Liver (tissue), 3 donors: ENCODE results near the gene TSEN34.
"Not testable (repeated sequence)": the region's sequence is repeated elsewhere in the genome, so short reads cannot be mapped to it uniquely, and the experiment has no call there.

Source experiments
- EGR1 ChIP-seq, 2 donors: IDR thresholded peaks; 2 replicates each; pipeline ENCODE4 v1.6.1; 2016 to 2018; ENCODE audit warnings: antibody characterized with exemption in 2 of 2, low read depth in 2 of 2
- GABPA ChIP-seq, 2 donors: IDR thresholded peaks in 1 of 2; conservative IDR thresholded peaks in 1 of 2; 2 replicates each; pipeline ENCODE4 v1.6.1; 2016; ENCODE audit warnings: antibody characterized with exemption in 2 of 2, mild to moderate bottlenecking in 1 of 2, moderate library complexity in 1 of 2
- RAD21 ChIP-seq, 2 donors: IDR thresholded peaks; 2 replicates each; pipeline ENCODE4 v1.6.1; 2016; ENCODE audit warnings: antibody characterized with exemption in 2 of 2, mild to moderate bottlenecking in 2 of 2
- SP1 ChIP-seq: IDR thresholded peaks from 2 replicates; pipeline ENCODE4 v1.6.1; 2018; ENCODE audit warnings: antibody characterized with exemption, mild to moderate bottlenecking
- TF ChIP-seq, protein P1 (sequence below): fragments of 150-350 bp; IDR thresholded peaks from 2 replicates; pipeline ENCODE4 v1.5.1; 2017; ENCODE audit warnings: improper control_type of control experiment, low read depth, low read length; ENCODE audit not compliant: missing input control
- TF ChIP-seq, protein P2 (sequence below): IDR thresholded peaks from 2 replicates; pipeline ENCODE4 v1.6.1; 2016; ENCODE audit warnings: antibody characterized with exemption, mild to moderate bottlenecking
- TF ChIP-seq, protein P3 (sequence below): IDR thresholded peaks from 2 replicates; pipeline ENCODE4 v1.6.1; 2016; ENCODE audit warnings: antibody characterized with exemption
- donor health status: healthy.
- donor health status: healthy.

DNA sequence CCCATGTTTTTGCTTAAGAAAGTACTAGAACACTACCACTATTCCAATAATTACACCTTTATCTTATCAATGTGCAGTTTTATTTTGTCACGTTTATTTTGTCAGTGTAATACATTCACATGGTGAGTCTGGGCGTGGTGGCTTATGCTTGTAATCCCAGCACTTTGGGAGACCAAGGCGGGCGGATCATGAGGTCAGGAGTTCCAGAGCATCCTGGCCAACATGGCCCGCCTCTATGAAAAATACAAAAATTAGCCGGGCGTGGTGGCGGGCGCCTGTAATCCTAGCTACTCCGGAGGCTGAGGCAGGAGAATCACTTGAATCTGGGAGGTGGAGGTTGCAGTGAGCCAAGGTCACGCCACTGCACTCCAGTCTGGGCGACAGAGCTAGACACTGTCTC lies 3.4 kb downstream of the TSEN34 start:
- TF ChIP-seq, protein P1, sequence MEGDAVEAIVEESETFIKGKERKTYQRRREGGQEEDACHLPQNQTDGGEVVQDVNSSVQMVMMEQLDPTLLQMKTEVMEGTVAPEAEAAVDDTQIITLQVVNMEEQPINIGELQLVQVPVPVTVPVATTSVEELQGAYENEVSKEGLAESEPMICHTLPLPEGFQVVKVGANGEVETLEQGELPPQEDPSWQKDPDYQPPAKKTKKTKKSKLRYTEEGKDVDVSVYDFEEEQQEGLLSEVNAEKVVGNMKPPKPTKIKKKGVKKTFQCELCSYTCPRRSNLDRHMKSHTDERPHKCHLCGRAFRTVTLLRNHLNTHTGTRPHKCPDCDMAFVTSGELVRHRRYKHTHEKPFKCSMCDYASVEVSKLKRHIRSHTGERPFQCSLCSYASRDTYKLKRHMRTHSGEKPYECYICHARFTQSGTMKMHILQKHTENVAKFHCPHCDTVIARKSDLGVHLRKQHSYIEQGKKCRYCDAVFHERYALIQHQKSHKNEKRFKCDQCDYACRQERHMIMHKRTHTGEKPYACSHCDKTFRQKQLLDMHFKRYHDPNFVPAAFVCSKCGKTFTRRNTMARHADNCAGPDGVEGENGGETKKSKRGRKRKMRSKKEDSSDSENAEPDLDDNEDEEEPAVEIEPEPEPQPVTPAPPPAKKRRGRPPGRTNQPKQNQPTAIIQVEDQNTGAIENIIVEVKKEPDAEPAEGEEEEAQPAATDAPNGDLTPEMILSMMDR, result not testable (repeated sequence)
- TF ChIP-seq, protein P2, sequence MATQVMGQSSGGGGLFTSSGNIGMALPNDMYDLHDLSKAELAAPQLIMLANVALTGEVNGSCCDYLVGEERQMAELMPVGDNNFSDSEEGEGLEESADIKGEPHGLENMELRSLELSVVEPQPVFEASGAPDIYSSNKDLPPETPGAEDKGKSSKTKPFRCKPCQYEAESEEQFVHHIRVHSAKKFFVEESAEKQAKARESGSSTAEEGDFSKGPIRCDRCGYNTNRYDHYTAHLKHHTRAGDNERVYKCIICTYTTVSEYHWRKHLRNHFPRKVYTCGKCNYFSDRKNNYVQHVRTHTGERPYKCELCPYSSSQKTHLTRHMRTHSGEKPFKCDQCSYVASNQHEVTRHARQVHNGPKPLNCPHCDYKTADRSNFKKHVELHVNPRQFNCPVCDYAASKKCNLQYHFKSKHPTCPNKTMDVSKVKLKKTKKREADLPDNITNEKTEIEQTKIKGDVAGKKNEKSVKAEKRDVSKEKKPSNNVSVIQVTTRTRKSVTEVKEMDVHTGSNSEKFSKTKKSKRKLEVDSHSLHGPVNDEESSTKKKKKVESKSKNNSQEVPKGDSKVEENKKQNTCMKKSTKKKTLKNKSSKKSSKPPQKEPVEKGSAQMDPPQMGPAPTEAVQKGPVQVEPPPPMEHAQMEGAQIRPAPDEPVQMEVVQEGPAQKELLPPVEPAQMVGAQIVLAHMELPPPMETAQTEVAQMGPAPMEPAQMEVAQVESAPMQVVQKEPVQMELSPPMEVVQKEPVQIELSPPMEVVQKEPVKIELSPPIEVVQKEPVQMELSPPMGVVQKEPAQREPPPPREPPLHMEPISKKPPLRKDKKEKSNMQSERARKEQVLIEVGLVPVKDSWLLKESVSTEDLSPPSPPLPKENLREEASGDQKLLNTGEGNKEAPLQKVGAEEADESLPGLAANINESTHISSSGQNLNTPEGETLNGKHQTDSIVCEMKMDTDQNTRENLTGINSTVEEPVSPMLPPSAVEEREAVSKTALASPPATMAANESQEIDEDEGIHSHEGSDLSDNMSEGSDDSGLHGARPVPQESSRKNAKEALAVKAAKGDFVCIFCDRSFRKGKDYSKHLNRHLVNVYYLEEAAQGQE, result not testable (repeated sequence)
- TF ChIP-seq, protein P3, sequence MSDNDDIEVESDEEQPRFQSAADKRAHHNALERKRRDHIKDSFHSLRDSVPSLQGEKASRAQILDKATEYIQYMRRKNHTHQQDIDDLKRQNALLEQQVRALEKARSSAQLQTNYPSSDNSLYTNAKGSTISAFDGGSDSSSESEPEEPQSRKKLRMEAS, result not testable (repeated sequence)
- not testable (repeated sequence) for TF ChIP-seq SP1; RAD21 (IDR thresholded peaks at IDR 0.05); GABPA (IDR thresholded peaks at IDR 0.05 in 1 of 2, conservative IDR thresholded peaks at IDR 0.05 in 1 of 2); EGR1 (IDR thresholded peaks at IDR 0.05; ENCODE audit: low read depth in 2 of 2)
